Spinal cord (tissue), 10 donors: Measurements from ENCODE around the gene MED27. TPM values are rescaled to one million over a fixed set of nuclear protein-coding genes. Genes with fewer than 3 reads are reported as not detected.

Experiments
- DNase-seq, 6 donors: peaks; one replicate each; pipeline versions ENCODE4 v3.0.0 to v3.0.0-alpha.2; 2013 to 2015; ENCODE audit warnings: low spot score in 6 of 6, low read depth in 4 of 6
- H3K27ac ChIP-seq: one replicate; pipeline ENCODE4 v1.5.1; 2013; ENCODE audit warnings: low read depth, low read length, control low read depth
- H3K27me3 ChIP-seq: one replicate; pipeline ENCODE4 v1.6.1; 2013; ENCODE audit warnings: low read length; ENCODE audit not compliant: control insufficient read depth, insufficient read depth
- H3K36me3 ChIP-seq: one replicate; pipeline ENCODE4 v1.6.1; 2013; ENCODE audit warnings: low read length; ENCODE audit not compliant: control insufficient read depth, insufficient read depth
- H3K4me1 ChIP-seq: one replicate; pipeline ENCODE4 v1.6.1; 2013; ENCODE audit warnings: low read length; ENCODE audit not compliant: control insufficient read depth, insufficient read depth
- H3K4me3 ChIP-seq: one replicate; pipeline ENCODE4 v1.5.1; 2013; ENCODE audit warnings: low read depth, low read length, control low read depth
- H3K9me3 ChIP-seq: one replicate; pipeline ENCODE4 v1.6.1; 2013; ENCODE audit warnings: low read length; ENCODE audit not compliant: control insufficient read depth, insufficient read depth
- WGBS: methylation state at CpG from one replicate; pipeline ENCODE4 v1.1.5; 2013; ENCODE audit warnings: missing lambda C conversion rate; ENCODE audit not compliant: insufficient coverage; 5-methylcytosine and 5-hydroxymethylcytosine counted together
- polyA plus RNA-seq, 2 donors: library from polyadenylated mRNA; unstranded; fragments of 120-200 nt; gene quantifications; one replicate each; pipeline ENCODE4 v1.2.1, GENCODE V29; 2013; ENCODE audit not compliant: insufficient read length in 2 of 2
- total RNA-seq, 2 donors: library from RNA; depleted of rRNA in 1 of 2; stranded (reverse); fragments of 120-200 nt in 1 of 2; fragments of >200 nt in 1 of 2; gene quantifications; one replicate each; pipeline versions ENCODE4 v1.2.3 to v1.2.4, GENCODE V29; 2013 to 2014
- donor health status: healthy.

MED27 gene
- total and polyA plus RNA-seq, 4 donors, result 13.9 to 27.8 (median 25.8) TPM

GRCh38 chr9:131946180-131946579 is 133.5 kb downstream of the MED27 start:
- H3K4me3 ChIP-seq, result no peak overlapping the region
- no peaks in the 10 kb centered on the region for H3K27me3 ChIP-seq
- DNase-seq, result no peak
- peaks cover 3% of the 10 kb centered on the region for H3K4me1 ChIP-seq
- WGBS, result 79% methylated on average over 2 of the region's 2 CpGs
- H3K36me3 ChIP-seq, result no peaks in the 10 kb centered on the region
- H3K9me3 ChIP-seq, result no peaks in the 10 kb centered on the region
- no peak overlapping the region for H3K27ac ChIP-seq

- Histone ChIP-seq H3K4me3 (no peak overlapping the region), H3K27me3 (no peaks in the 10 kb centered on the region), H3K4me1 (no peaks in the 10 kb centered on the region), H3K27ac (no peak overlapping the region), H3K9me3 (no peaks in the 10 kb centered on the region), H3K36me3 (peaks cover 3% of the 10 kb centered on the region)
- DNase-seq, result peak in 2 of 6 donors; percentile 69 to 76
- WGBS, result no CpG with 5 or more reads among the region's 12 CpGs
Observed at GRCh38 chr9:131943351-131943841, 136.3 kb downstream of the MED27 start.

- H3K9me3 ChIP-seq, result no peaks in the 10 kb centered on the region
- no peak overlapping the region for H3K27ac ChIP-seq
- no peak overlapping the region for H3K4me3 ChIP-seq
- no peak for DNase-seq
- no peaks in the 10 kb centered on the region for H3K27me3 ChIP-seq
- H3K4me1 ChIP-seq, result no peaks in the 10 kb centered on the region
- no CpG with 5 or more reads among the region's 5 CpGs for WGBS
- peaks cover 3% of the 10 kb centered on the region for H3K36me3 ChIP-seq
Observed at GRCh38 chr9:131942146-131942720, 137.4 kb downstream of the MED27 start.

GRCh38 chr9:131937451-131937850 is 142.2 kb downstream of the MED27 start:
- peak in 1 of 6 donors; percentile 23 for DNase-seq
- H3K4me1 ChIP-seq, result no peaks in the 10 kb centered on the region
- no peak overlapping the region for H3K27ac ChIP-seq
- WGBS, result 92% methylated on average over 2 of the region's 2 CpGs
- no peaks in the 10 kb centered on the region for H3K27me3 ChIP-seq
- no peak overlapping the region for H3K4me3 ChIP-seq
- H3K36me3 ChIP-seq, result peaks cover 5% of the 10 kb centered on the region
- H3K9me3 ChIP-seq, result no peaks in the 10 kb centered on the region

GRCh38 chr9:131936929-131937328 is 142.7 kb downstream of the MED27 start:
- Histone ChIP-seq H3K4me3 (no peak overlapping the region), H3K36me3 (peaks cover 5% of the 10 kb centered on the region), H3K27me3 (no peaks in the 10 kb centered on the region), H3K27ac (no peak overlapping the region), H3K4me1 (no peaks in the 10 kb centered on the region), H3K9me3 (no peaks in the 10 kb centered on the region)
- WGBS, result no CpG with 5 or more reads among the region's 3 CpGs
- no peak for DNase-seq

GRCh38 chr9:131934673-131935072 is 145.0 kb downstream of the MED27 start:
- no peak for DNase-seq

GRCh38 chr9:131927091-131927490 is 152.6 kb downstream of the MED27 start:
- Histone ChIP-seq H3K36me3 (no peaks in the 10 kb centered on the region), H3K4me3 (no peak overlapping the region), H3K4me1 (peaks cover 3% of the 10 kb centered on the region), H3K27ac (no peak overlapping the region), H3K27me3 (no peaks in the 10 kb centered on the region), H3K9me3 (no peaks in the 10 kb centered on the region)
- WGBS, result 40% methylated on average over 1 of the region's 3 CpGs
- DNase-seq, result no peak

More at GRCh38 chr9:131934673-131935072, 145.0 kb downstream of the MED27 start:
- H3K27me3 ChIP-seq, result no peaks in the 10 kb centered on the region
- no peaks in the 10 kb centered on the region for H3K9me3 ChIP-seq
- peaks cover 5% of the 10 kb centered on the region for H3K36me3 ChIP-seq
- no peak overlapping the region for H3K4me3 ChIP-seq
- WGBS, result 89% methylated on average over 1 of the region's 3 CpGs
- H3K4me1 ChIP-seq, result no peaks in the 10 kb centered on the region
- no peak overlapping the region for H3K27ac ChIP-seq

- 57% methylated on average over 4 of the region's 6 CpGs for WGBS
- H3K27ac ChIP-seq, result no peak overlapping the region
- H3K9me3 ChIP-seq, result no peaks in the 10 kb centered on the region
- H3K36me3 ChIP-seq, result no peaks in the 10 kb centered on the region
- H3K4me1 ChIP-seq, result peaks cover 3% of the 10 kb centered on the region
- no peak for DNase-seq
- no peaks in the 10 kb centered on the region for H3K27me3 ChIP-seq
- no peak overlapping the region for H3K4me3 ChIP-seq
Observed at GRCh38 chr9:131926360-131926922, 153.2 kb downstream of the MED27 start.

GRCh38 chr9:131925677-131926177 is 153.9 kb downstream of the MED27 start:
- DNase-seq, result no peak
- WGBS, result 97% methylated on average over 4 of the region's 6 CpGs
- no peak overlapping the region for H3K27ac ChIP-seq
- no peaks in the 10 kb centered on the region for H3K9me3 ChIP-seq
- H3K36me3 ChIP-seq, result no peaks in the 10 kb centered on the region
- no peaks in the 10 kb centered on the region for H3K27me3 ChIP-seq
- H3K4me3 ChIP-seq, result no peak overlapping the region
- peaks cover 3% of the 10 kb centered on the region for H3K4me1 ChIP-seq

- H3K4me3 ChIP-seq, result no peak overlapping the region
- H3K36me3 ChIP-seq, result no peaks in the 10 kb centered on the region
- H3K27ac ChIP-seq, result no peak overlapping the region
- H3K4me1 ChIP-seq, result peaks cover 3% of the 10 kb centered on the region
- WGBS, result no CpG with 5 or more reads among the region's 4 CpGs
- DNase-seq, result no peak
- no peaks in the 10 kb centered on the region for H3K27me3 ChIP-seq
- no peaks in the 10 kb centered on the region for H3K9me3 ChIP-seq
Observed at GRCh38 chr9:131923766-131924165, 155.9 kb downstream of the MED27 start.
